CD14-positive monocyte (primary cell): ENCODE results near the gene FAM168A. TPM values are rescaled to one million over a fixed set of nuclear protein-coding genes. Genes with fewer than 3 reads are reported as not detected.

ENCODE experiments used
- DNase-seq, 3 donors: peaks; one replicate each; pipeline ENCODE4 v3.0.0-alpha.2; 2011 to 2022
- H2AFZ ChIP-seq: 2 replicates; pipeline ENCODE4 v1.6.0; 2012; ENCODE audit warnings: mild to moderate bottlenecking, low read depth, low read length, inconsistent platforms; ENCODE audit not compliant: insufficient read depth, poor library complexity, severe bottlenecking
- H3K27ac ChIP-seq, 2 donors: 1 replicate in 1 of 2; 2 replicates in 1 of 2; pipeline ENCODE4 v1.5.1; 2012 to 2013; ENCODE audit warnings: low read length in 2 of 2, control low read depth in 1 of 2, inconsistent platforms in 1 of 2, low read depth in 1 of 2, mild to moderate bottlenecking in 1 of 2
- H3K27me3 ChIP-seq, 2 donors: one replicate each; pipeline versions ENCODE4 v1.6.0 to v1.6.1; 2011 to 2013; ENCODE audit warnings: low read length in 2 of 2; ENCODE audit not compliant: control insufficient read depth in 2 of 2, insufficient read depth in 2 of 2
- H3K36me3 ChIP-seq, 2 donors: replicated peaks in 1 of 2; 1 replicate in 1 of 2; 2 replicates in 1 of 2; pipeline versions ENCODE4 v1.5.1 to v1.6.1; 2012 to 2013; ENCODE audit warnings: low read length in 2 of 2, control low read depth in 1 of 2, inconsistent platforms in 1 of 2, mild to moderate bottlenecking in 1 of 2; ENCODE audit not compliant: insufficient read depth in 2 of 2, control insufficient read depth in 1 of 2
- H3K4me1 ChIP-seq, 2 donors: 1 replicate in 1 of 2; 2 replicates in 1 of 2; pipeline versions ENCODE4 v1.5.1 to v1.6.1; 2012 to 2013; ENCODE audit warnings: low read length in 2 of 2, control low read depth in 1 of 2, inconsistent platforms in 1 of 2, mild to moderate bottlenecking in 1 of 2, moderate library complexity in 1 of 2; ENCODE audit not compliant: insufficient read depth in 2 of 2, control insufficient read depth in 1 of 2
- H3K4me2 ChIP-seq: replicated peaks from 2 replicates; pipeline ENCODE3; 2012; ENCODE audit warnings: low read length, moderate library complexity, mild to moderate bottlenecking; ENCODE audit not compliant: poor library complexity, severe bottlenecking; ENCODE audit errors: extremely low read depth
- H3K4me3 ChIP-seq, 3 experiments: fragments of 200-600 bp in 1 of 3; sonication (generic) in 1 of 3; replicated peaks in 1 of 3; 1 replicate in 2 of 3; 2 replicates in 1 of 3; pipeline ENCODE4 v1.5.1; 2011 to 2013; ENCODE audit warnings: low read length in 3 of 3, mild to moderate bottlenecking in 3 of 3, control low read depth in 2 of 3, low read depth in 2 of 3, inconsistent platforms in 1 of 3, moderate library complexity in 1 of 3
- H3K79me2 ChIP-seq: 2 replicates; pipeline ENCODE4 v1.6.0; 2012; ENCODE audit warnings: mild to moderate bottlenecking, control low read depth, inconsistent platforms, low read length, moderate library complexity; ENCODE audit not compliant: insufficient read depth
- H3K9ac ChIP-seq: 2 replicates; pipeline ENCODE4 v1.6.0; 2017; ENCODE audit warnings: low read length, mild to moderate bottlenecking; ENCODE audit not compliant: insufficient read depth, poor library complexity, severe bottlenecking
- H3K9me3 ChIP-seq, 2 donors: replicated peaks in 1 of 2; 1 replicate in 1 of 2; 2 replicates in 1 of 2; pipeline versions ENCODE4 v1.5.1 to v1.6.1; 2012 to 2013; ENCODE audit warnings: low read length in 2 of 2, control low read depth in 1 of 2; ENCODE audit not compliant: control insufficient read depth in 1 of 2, insufficient read depth in 1 of 2
- H4K20me1 ChIP-seq: 2 replicates; pipeline ENCODE4 v1.6.0; 2012; ENCODE audit warnings: mild to moderate bottlenecking, low read length, control low read depth, moderate library complexity; ENCODE audit not compliant: insufficient read depth
- H3K27ac Mint-ChIP-seq, 7 donors: one replicate each; pipeline ENCODE4 v1.8.0; 2020; ENCODE audit warnings: mild to moderate bottlenecking in 7 of 7, mixed read lengths in 7 of 7, moderate library complexity in 6 of 7, inconsistent platforms in 2 of 7
- H3K27me3 Mint-ChIP-seq, 3 donors: one replicate each; pipeline ENCODE4 v1.8.0; 2021 to 2022; ENCODE audit warnings: low read depth in 3 of 3, mild to moderate bottlenecking in 3 of 3, mixed read lengths in 3 of 3, moderate library complexity in 3 of 3, inconsistent platforms in 1 of 3
- H3K36me3 Mint-ChIP-seq, 2 donors: one replicate each; pipeline ENCODE4 v1.8.0; 2020; ENCODE audit warnings: mixed read lengths in 2 of 2, inconsistent platforms in 1 of 2, mild to moderate bottlenecking in 1 of 2
- H3K4me1 Mint-ChIP-seq: one replicate; pipeline ENCODE4 v1.8.0; 2020; ENCODE audit warnings: mild to moderate bottlenecking, mixed read lengths
- H3K4me3 Mint-ChIP-seq, 2 donors: one replicate each; pipeline ENCODE4 v1.8.0; 2020; ENCODE audit warnings: mild to moderate bottlenecking in 2 of 2, mixed read lengths in 2 of 2, moderate library complexity in 1 of 2
- H3K9me3 Mint-ChIP-seq, 7 donors: one replicate each; pipeline ENCODE4 v1.8.0; 2020 to 2022; ENCODE audit warnings: mixed read lengths in 7 of 7, mild to moderate bottlenecking in 6 of 7, moderate library complexity in 6 of 7, inconsistent platforms in 2 of 7
- CTCF ChIP-seq: fragments of 200-600 bp; IDR thresholded peaks from one replicate; pipeline ENCODE4 v1.8.0; 2022; ENCODE audit warnings: antibody characterized with exemption, mild to moderate bottlenecking
- WGBS: methylation state at CpG from one replicate; pipeline ENCODE4 v1.1.5; 2013; ENCODE audit warnings: missing lambda C conversion rate; ENCODE audit not compliant: insufficient coverage; 5-methylcytosine and 5-hydroxymethylcytosine counted together
- intact Hi-C, 2 donors: fragments of 100-400 bp; cut with micrococcal nuclease; formaldehyde crosslinking; loops; one replicate each; pipeline versions ENCODE4 v1.15.0 to v1.15.1; 2023
- polyA plus RNA-seq, 3 donors: library from polyadenylated mRNA; depleted of rRNA in 1 of 3; unstranded in 2 of 3; stranded (reverse) in 1 of 3; fragments of 300-500 nt in 2 of 3; fragments of >200 nt in 1 of 3; fragmentation: Illumina TruSeq in 2 of 3; gene quantifications; 1 replicate in 2 of 3; 2 replicates in 1 of 3; pipeline ENCODE4 v1.2.3, GENCODE V29; 2012 to 2021

Gene FAM168A
- polyA plus RNA-seq, 3 donors: 1.4 to 13.3 (median 2.1) TPM

GRCh38 chr11:73410627-73411026 lies 187.3 kb downstream of the FAM168A start:
- Histone ChIP-seq H3K4me3 (no peak overlapping the region), H2AFZ (no peak overlapping the region), H3K9ac (no peak overlapping the region), H3K27ac (no peak overlapping the region), H4K20me1 (peaks cover 96% of the 10 kb centered on the region), H3K79me2 (no peaks in the 10 kb centered on the region), H3K9me3 (no peaks in the 10 kb centered on the region), H3K27me3 (no peaks in the 10 kb centered on the region), H3K36me3 (peaks cover 33 to 88% of the 10 kb centered on the region in 2 donors), H3K4me1 (peaks cover 51 to 62% of the 10 kb centered on the region in 2 donors), H3K4me2 (no peak overlapping the region)
- H3K27me3 Mint-ChIP-seq: peaks cover 0 to 1% (median 0%) of the 10 kb centered on the region in 3 donors
- WGBS: no CpG with 5 or more reads among the region's 1 CpG
- H3K36me3 Mint-ChIP-seq: peaks cover 63 to 78% of the 10 kb centered on the region in 2 donors
- peak overlapping the region in 4 of 7 donors; percentile 6 to 82 (median 25) for H3K27ac Mint-ChIP-seq
- DNase-seq: no peak
- H3K4me1 Mint-ChIP-seq: peaks cover 72% of the 10 kb centered on the region
- H3K9me3 Mint-ChIP-seq: no peaks in the 10 kb centered on the region
- H3K4me3 Mint-ChIP-seq: no peak overlapping the region
- intact Hi-C loops: loop anchor here in 1 of 2 donors (10.0 kb wide), 1 partner anchor 124 kb away; no protein-coding TSS in a partner anchor
- TF ChIP-seq CTCF: no peak

- H3K27ac ChIP-seq: peak overlapping the region in 1 of 2 donors; percentile 3
- H4K20me1 ChIP-seq: peaks cover 98% of the 10 kb centered on the region
- 94% methylated on average over 6 of the region's 8 CpGs for WGBS
- H3K9ac ChIP-seq: no peak overlapping the region
- no peaks in the 10 kb centered on the region for H3K9me3 ChIP-seq
- no peak for DNase-seq
- H3K9me3 Mint-ChIP-seq: no peaks in the 10 kb centered on the region
- no peaks in the 10 kb centered on the region for H3K27me3 ChIP-seq
- H3K4me2 ChIP-seq: no peak overlapping the region
- peaks cover 45 to 90% of the 10 kb centered on the region in 2 donors for H3K36me3 ChIP-seq
- H3K27ac Mint-ChIP-seq: peak overlapping the region in 5 of 7 donors; percentile 10 to 56 (median 33)
- no peaks in the 10 kb centered on the region for H3K79me2 ChIP-seq
- H3K4me1 Mint-ChIP-seq: peaks cover 61% of the 10 kb centered on the region
- no peak overlapping the region for H3K4me3 Mint-ChIP-seq
- TF ChIP-seq CTCF: no peak
- no peak overlapping the region for H3K4me3 ChIP-seq
- intact Hi-C loops: no loop called here
- H3K27me3 Mint-ChIP-seq: peaks cover 0 to 1% (median 0%) of the 10 kb centered on the region in 3 donors
- peaks cover 66 to 81% of the 10 kb centered on the region in 2 donors for H3K36me3 Mint-ChIP-seq
- H3K4me1 ChIP-seq: peaks cover 41 to 51% of the 10 kb centered on the region in 2 donors
- no peak overlapping the region for H2AFZ ChIP-seq
Observed at GRCh38 chr11:73409431-73409830, 188.5 kb downstream of the FAM168A start.
